GM23338 (cell line): ENCODE measurements around the gene ZNF691. TPM values are rescaled to one million over a fixed set of nuclear protein-coding genes. Genes with fewer than 3 reads are reported as not detected.

Source experiments
- ATAC-seq: fragments of 200-7000 bp; cut with Tn5 transposase; 3 replicates; pipeline ENCODE4 v1.9.1; 2020
- DNase-seq: peaks from one replicate; pipeline ENCODE4 v3.0.0-alpha.2; 2015; ENCODE audit warnings: low spot score
- H2AFZ ChIP-seq: fragments of 200-600 bp; sonication (generic); 2 replicates; pipeline ENCODE4 v1.8.0; 2016; ENCODE audit warnings: antibody characterized with exemption, mild to moderate bottlenecking, moderate library complexity
- H3F3A ChIP-seq: fragments of 200-600 bp; sonication (generic); replicated peaks from 2 replicates; pipeline ENCODE4 v1.8.0; 2017; ENCODE audit warnings: antibody characterized with exemption, mixed run types, low read depth
- H3K27ac ChIP-seq: fragments of 200-600 bp; sonication (generic); 2 replicates; pipeline ENCODE4 v1.6.1; 2016; ENCODE audit warnings: low read depth
- H3K27me3 ChIP-seq: fragments of 200-600 bp; sonication (generic); 2 replicates; pipeline ENCODE4 v1.8.0; 2016; ENCODE audit warnings: mild to moderate bottlenecking, mixed run types, moderate library complexity; ENCODE audit not compliant: insufficient read depth
- H3K36me3 ChIP-seq: fragments of 200-600 bp; sonication (generic); 2 replicates; pipeline ENCODE4 v1.8.0; 2016; ENCODE audit warnings: mild to moderate bottlenecking; ENCODE audit not compliant: insufficient read depth
- H3K4me1 ChIP-seq: fragments of 200-600 bp; sonication (generic); 2 replicates; pipeline ENCODE4 v1.8.0; 2016; ENCODE audit warnings: mild to moderate bottlenecking, moderate library complexity; ENCODE audit not compliant: insufficient read depth
- H3K4me2 ChIP-seq: fragments of 200-600 bp; sonication (generic); 2 replicates; pipeline ENCODE4 v1.7.1; 2017; ENCODE audit warnings: mixed run types
- H3K4me3 ChIP-seq: fragments of 200-600 bp; sonication (generic); 2 replicates; pipeline ENCODE4 v1.6.1; 2016; ENCODE audit warnings: mixed run types
- H3K79me2 ChIP-seq: fragments of 200-600 bp; sonication (generic); replicated peaks from 2 replicates; pipeline ENCODE4 v1.8.0; 2017; ENCODE audit warnings: mild to moderate bottlenecking; ENCODE audit not compliant: insufficient read depth
- H3K9me2 ChIP-seq: fragments of 200-600 bp; sonication (generic); 2 replicates; pipeline ENCODE4 v1.8.0; 2017; ENCODE audit not compliant: insufficient read depth
- H4K20me1 ChIP-seq: fragments of 200-600 bp; sonication (generic); replicated peaks from 2 replicates; pipeline ENCODE4 v1.8.0; 2017; ENCODE audit warnings: mild to moderate bottlenecking; ENCODE audit not compliant: insufficient read depth
- H3K27ac Mint-ChIP-seq: 2 replicates; pipeline ENCODE4 v1.8.0; 2020; ENCODE audit warnings: inconsistent platforms, mild to moderate bottlenecking, moderate library complexity, mixed read lengths
- H3K27me3 Mint-ChIP-seq: 3 replicates; pipeline ENCODE4 v1.8.0; 2022; ENCODE audit warnings: low read depth, mild to moderate bottlenecking, moderate library complexity, mixed read lengths, inconsistent platforms; ENCODE audit not compliant: insufficient read depth, poor library complexity
- H3K36me3 Mint-ChIP-seq: 3 replicates; pipeline ENCODE4 v1.8.0; 2021; ENCODE audit warnings: low read depth, mild to moderate bottlenecking, inconsistent platforms, moderate library complexity, mixed read lengths
- H3K4me1 Mint-ChIP-seq: 3 replicates; pipeline ENCODE4 v1.8.0; 2020; ENCODE audit warnings: mild to moderate bottlenecking, inconsistent platforms, mixed read lengths
- H3K4me3 Mint-ChIP-seq: 3 replicates; pipeline ENCODE4 v1.8.0; 2021; ENCODE audit warnings: moderate library complexity, mild to moderate bottlenecking, inconsistent platforms, mixed read lengths
- H3K9me3 Mint-ChIP-seq: 3 replicates; pipeline ENCODE4 v1.8.0; 2020; ENCODE audit warnings: moderate library complexity, mild to moderate bottlenecking, inconsistent platforms, mixed read lengths
- CREB1 ChIP-seq: fragments of 250-450 bp; sonication (Bioruptor Pico); IDR thresholded peaks from 2 replicates; pipeline ENCODE4 v1.5.0; 2020; ENCODE audit warnings: low read depth, mild to moderate bottlenecking, moderate library complexity
- JUNB ChIP-seq: IDR thresholded peaks from one replicate; pipeline ENCODE4 v1.6.1; 2016; ENCODE audit warnings: antibody characterized with exemption; ENCODE audit not compliant: unreplicated experiment
- POLR2AphosphoS5 ChIP-seq: IDR thresholded peaks from 2 replicates; pipeline ENCODE4 v1.6.1; 2016; ENCODE audit warnings: antibody characterized with exemption, low read depth
- ZNF331 ChIP-seq: fragments of 250-450 bp; sonication (Bioruptor Pico); IDR thresholded peaks from 2 replicates; pipeline ENCODE4 v1.5.0; 2020; ENCODE audit warnings: low read depth, mild to moderate bottlenecking, moderate library complexity
- polyA plus RNA-seq: library from polyadenylated mRNA; unstranded; fragments of >200 nt; fragmentation: Nextera tagmentation; extraction: Ambion mirVana; gene quantifications from 2 replicates; pipeline ENCODE4 v1.2.1, GENCODE V29; 2016
- total RNA-seq: library from RNA; depleted of rRNA; stranded (reverse); fragments of >200 nt; shearing (Covaris generic); gene quantifications from 2 replicates; pipeline ENCODE4 v1.2.3, GENCODE V29; 2014
- TF ChIP-seq, protein P1 (sequence below): fragments of 250-450 bp; sonication (Bioruptor Pico); IDR thresholded peaks from 2 replicates; pipeline ENCODE4 v1.5.0; 2020; ENCODE audit warnings: mild to moderate bottlenecking, moderate library complexity

Gene ZNF691
- total and polyA plus RNA-seq, 2 experiments from 2014 or later = 21.3 to 27.7 TPM

- Histone ChIP-seq H4K20me1 (no peaks in the 10 kb centered on the region), H3K9me2 (no peaks in the 10 kb centered on the region), H3K4me1 (peaks cover 18% of the 10 kb centered on the region), H3K4me3 (peak within 1 kb of the TSS; percentile 84), H2AFZ (peak within 1 kb of the TSS; percentile 95), H3K27ac (peak within 1 kb of the TSS; percentile 99), H3K79me2 (no peaks in the 10 kb centered on the region; the same call in 1 of the 2 replicates), H3K27me3 (no peaks in the 10 kb centered on the region), H3F3A (peaks cover 6% of the 10 kb centered on the region), H3K36me3 (no peaks in the 10 kb centered on the region; the same call in 1 of the 2 replicates), H3K4me2 (peak within 1 kb of the TSS; percentile 76)
- Mint-ChIP-seq H3K9me3 (no peaks in the 10 kb centered on the region), H3K36me3 (peaks cover 4% of the 10 kb centered on the region; the same call in 2 of the 3 replicates), H3K27me3 (no peaks in the 10 kb centered on the region), H3K27ac (peak within 1 kb of the TSS; percentile 85), H3K4me3 (peak within 1 kb of the TSS; percentile 83), H3K4me1 (peaks cover 14% of the 10 kb centered on the region)
- DNase-seq = peak; percentile 90
- ATAC-seq = peak; percentile 89
- peak; percentile 57 for TF ChIP-seq POLR2AphosphoS5
- TF ChIP-seq, protein P1, sequence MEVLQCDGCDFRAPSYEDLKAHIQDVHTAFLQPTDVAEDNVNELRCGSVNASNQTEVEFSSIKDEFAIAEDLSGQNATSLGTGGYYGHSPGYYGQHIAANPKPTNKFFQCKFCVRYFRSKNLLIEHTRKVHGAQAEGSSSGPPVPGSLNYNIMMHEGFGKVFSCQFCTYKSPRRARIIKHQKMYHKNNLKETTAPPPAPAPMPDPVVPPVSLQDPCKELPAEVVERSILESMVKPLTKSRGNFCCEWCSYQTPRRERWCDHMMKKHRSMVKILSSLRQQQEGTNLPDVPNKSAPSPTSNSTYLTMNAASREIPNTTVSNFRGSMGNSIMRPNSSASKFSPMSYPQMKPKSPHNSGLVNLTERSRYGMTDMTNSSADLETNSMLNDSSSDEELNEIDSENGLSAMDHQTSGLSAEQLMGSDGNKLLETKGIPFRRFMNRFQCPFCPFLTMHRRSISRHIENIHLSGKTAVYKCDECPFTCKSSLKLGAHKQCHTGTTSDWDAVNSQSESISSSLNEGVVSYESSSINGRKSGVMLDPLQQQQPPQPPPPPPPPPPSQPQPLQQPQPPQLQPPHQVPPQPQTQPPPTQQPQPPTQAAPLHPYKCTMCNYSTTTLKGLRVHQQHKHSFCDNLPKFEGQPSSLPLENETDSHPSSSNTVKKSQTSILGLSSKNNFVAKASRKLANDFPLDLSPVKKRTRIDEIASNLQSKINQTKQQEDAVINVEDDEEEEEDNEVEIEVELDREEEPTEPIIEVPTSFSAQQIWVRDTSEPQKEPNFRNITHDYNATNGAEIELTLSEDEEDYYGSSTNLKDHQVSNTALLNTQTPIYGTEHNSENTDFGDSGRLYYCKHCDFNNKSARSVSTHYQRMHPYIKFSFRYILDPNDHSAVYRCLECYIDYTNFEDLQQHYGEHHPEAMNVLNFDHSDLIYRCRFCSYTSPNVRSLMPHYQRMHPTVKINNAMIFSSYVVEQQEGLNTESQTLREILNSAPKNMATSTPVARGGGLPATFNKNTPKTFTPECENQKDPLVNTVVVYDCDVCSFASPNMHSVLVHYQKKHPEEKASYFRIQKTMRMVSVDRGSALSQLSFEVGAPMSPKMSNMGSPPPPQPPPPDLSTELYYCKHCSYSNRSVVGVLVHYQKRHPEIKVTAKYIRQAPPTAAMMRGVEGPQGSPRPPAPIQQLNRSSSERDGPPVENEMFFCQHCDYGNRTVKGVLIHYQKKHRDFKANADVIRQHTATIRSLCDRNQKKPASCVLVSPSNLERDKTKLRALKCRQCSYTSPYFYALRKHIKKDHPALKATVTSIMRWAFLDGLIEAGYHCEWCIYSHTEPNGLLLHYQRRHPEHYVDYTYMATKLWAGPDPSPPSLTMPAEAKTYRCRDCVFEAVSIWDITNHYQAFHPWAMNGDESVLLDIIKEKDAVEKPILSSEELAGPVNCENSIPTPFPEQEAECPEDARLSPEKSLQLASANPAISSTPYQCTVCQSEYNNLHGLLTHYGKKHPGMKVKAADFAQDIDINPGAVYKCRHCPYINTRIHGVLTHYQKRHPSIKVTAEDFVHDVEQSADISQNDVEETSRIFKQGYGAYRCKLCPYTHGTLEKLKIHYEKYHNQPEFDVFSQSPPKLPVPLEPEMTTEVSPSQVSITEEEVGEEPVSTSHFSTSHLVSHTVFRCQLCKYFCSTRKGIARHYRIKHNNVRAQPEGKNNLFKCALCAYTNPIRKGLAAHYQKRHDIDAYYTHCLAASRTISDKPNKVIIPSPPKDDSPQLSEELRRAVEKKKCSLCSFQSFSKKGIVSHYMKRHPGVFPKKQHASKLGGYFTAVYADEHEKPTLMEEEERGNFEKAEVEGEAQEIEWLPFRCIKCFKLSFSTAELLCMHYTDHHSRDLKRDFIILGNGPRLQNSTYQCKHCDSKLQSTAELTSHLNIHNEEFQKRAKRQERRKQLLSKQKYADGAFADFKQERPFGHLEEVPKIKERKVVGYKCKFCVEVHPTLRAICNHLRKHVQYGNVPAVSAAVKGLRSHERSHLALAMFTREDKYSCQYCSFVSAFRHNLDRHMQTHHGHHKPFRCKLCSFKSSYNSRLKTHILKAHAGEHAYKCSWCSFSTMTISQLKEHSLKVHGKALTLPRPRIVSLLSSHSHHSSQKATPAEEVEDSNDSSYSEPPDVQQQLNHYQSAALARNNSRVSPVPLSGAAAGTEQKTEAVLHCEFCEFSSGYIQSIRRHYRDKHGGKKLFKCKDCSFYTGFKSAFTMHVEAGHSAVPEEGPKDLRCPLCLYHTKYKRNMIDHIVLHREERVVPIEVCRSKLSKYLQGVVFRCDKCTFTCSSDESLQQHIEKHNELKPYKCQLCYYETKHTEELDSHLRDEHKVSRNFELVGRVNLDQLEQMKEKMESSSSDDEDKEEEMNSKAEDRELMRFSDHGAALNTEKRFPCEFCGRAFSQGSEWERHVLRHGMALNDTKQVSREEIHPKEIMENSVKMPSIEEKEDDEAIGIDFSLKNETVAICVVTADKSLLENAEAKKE (CRISPR knock-in tag) = no peak
- no peak for TF ChIP-seq JUNB
- TF ChIP-seq ZNF331 (CRISPR knock-in tag) = no peak
Observed at GRCh38 chr1:42816585-42817439, 29.6 kb upstream of the ZNF691 start, which contains the start of the genes ERMAP and SVBP. ERMAP (plus strand) TSS chr1:42817122; CDS start chr1:42830449, 13,327 bp downstream. SVBP (minus strand) TSS chr1:42817397; CDS start chr1:42816544, 853 bp downstream.

GRCh38 chr1:42817440-42817767 is 29.0 kb upstream of the ZNF691 start:
- Mint-ChIP-seq H3K27me3 (no peaks in the 10 kb centered on the region), H3K27ac (no peak overlapping the region), H3K4me1 (peaks cover 14% of the 10 kb centered on the region), H3K4me3 (peak overlapping the region; percentile 62), H3K36me3 (peaks cover 4% of the 10 kb centered on the region; the same call in 2 of the 3 replicates), H3K9me3 (no peaks in the 10 kb centered on the region)
- H3K27ac ChIP-seq = no peak overlapping the region
- peaks cover 19% of the 10 kb centered on the region for H3K4me1 ChIP-seq
- H3K9me2 ChIP-seq = no peaks in the 10 kb centered on the region
- ATAC-seq (no peak), DNase-seq (no peak)
- H3K79me2 ChIP-seq = no peaks in the 10 kb centered on the region; the same call in 1 of the 2 replicates
- H3K4me2 ChIP-seq = peak overlapping the region; percentile 76
- no peak overlapping the region; the same call in 1 of the 2 replicates for H2AFZ ChIP-seq
- H3K4me3 ChIP-seq = peak overlapping the region; percentile 84
- no peaks in the 10 kb centered on the region for H3K27me3 ChIP-seq
- H3F3A ChIP-seq = peaks cover 6% of the 10 kb centered on the region
- H4K20me1 ChIP-seq = no peaks in the 10 kb centered on the region
- H3K36me3 ChIP-seq = no peaks in the 10 kb centered on the region; the same call in 1 of the 2 replicates
- no peak for TF ChIP-seq CREB1 (CRISPR knock-in tag)
